Islet of Langerhans (tissue), 1 donor: ENCODE results near the gene DPY19L2.
A peak's percentile ranks its signal among the peaks of the same experiment; 100 is the strongest.
"Not testable (repeated sequence)": the region's sequence is repeated elsewhere in the genome, so short reads cannot be mapped to it uniquely, and the experiment has no call there.

ENCODE experiments used
- FAIRE-seq: peaks from one replicate; lab custom pipeline; 2011; peaks lifted over from hg19 to GRCh38; lab: Jason Lieb, UNC

DPY19L2 gene

DNA sequence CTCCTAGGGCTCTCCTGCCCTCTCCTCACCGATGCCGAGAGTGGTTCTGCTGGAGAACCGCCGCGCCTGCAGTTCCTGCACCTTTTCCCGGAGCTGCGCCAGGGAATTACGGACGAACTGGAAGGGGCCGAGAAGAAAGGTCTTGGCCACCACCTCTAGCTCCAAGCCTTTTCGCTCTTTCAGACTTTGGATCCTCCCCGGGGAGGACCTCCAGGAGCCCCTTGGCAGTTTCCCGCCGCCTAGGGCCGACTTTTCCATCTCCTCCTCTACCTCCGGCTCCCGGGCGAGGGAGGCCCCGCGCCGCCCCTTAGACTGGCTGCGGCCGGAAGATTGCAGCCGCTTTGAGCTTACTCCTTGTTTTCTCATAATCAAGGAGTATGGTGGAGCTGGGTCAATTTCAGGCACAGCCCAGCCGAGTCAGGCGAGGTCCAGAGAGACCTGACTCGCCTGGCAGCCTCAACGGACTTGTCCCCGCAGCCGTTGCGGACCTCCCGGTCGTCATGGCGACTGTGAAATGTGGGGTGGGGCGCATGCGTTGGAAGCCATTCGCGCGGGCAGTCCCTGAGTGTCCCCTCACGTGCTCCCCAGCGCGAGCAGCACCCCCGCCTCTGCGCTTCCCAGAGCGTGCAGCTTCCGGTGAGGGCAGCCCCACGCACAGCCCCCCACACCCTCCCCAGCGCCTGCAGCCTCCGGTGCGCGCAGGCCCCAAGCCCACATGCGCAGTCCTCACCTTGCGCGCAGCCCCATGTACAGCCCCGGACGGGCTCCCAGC, at the start of gene DPY19L2:
TSS of gene DPY19L2 (minus strand) at position 466 of the 772 bp plus-strand sequence. CDS start at position 366, 100 bp downstream.
- no peak for FAIRE-seq

DNA sequence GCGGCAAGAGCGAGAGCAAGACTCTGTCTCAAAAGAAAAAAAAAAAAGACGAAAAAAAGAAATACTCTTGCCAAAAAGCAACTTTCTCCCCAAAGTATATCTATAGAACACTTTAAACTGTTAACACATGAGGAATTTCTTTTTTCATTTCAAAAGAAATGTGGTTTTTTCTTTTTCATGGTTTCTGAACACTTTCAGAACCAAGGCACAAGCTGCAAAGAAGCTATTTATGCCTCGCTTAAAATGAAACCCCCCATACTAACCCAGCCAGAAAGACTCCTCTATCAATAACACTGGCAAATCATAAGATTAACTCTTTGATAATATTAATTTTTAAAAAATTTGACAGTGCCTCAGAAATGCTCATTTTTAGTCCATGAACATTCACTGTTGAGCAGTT, 48.6 kb upstream of the DPY19L2 start:
- FAIRE-seq = not testable (repeated sequence)

DNA sequence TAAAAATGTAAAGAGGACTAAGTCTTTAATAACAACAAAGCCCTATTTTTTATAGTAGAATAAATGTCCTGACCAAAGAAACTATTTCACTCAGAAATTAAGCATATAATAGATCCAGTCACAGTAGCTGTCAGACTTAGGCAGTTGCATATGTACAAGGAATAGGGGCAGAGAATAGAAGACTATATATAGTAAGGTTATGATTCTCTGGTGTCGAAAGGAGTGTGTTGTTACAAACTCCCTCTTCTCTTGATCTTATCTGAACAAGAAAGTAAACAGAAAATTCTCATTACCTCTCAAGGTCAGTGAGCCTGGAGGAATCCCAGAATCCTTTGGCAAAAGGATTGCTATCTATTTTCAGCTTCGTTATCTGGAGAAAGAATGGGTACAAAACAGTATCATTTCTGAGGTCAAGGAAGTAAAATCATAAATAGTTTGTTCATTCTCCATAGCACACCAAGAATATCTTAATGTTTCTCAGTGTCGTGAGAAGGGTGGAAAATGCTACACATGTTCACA, 46.9 kb upstream of the DPY19L2 start:
- not testable (repeated sequence) for FAIRE-seq

DNA sequence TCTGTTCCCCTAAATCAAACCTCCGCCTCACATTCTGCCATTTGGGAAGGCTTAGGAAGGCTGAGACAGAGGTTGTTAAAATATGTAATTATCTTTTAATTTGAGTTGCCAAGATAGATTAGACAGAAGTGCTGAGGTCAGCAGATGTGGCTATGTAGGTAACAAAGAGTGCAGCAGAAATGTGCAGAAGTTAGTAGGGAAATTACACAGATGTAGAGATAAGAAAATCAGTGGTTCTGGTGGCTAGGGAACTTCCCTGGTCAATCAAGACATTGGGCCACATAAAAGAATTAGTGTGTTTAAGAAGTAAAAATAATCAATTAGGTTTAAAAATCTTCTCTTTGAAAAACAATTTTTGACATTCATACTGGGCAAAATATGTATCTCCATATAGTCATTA, 46.1 kb upstream of the DPY19L2 start:
- FAIRE-seq = not testable (repeated sequence)

DNA sequence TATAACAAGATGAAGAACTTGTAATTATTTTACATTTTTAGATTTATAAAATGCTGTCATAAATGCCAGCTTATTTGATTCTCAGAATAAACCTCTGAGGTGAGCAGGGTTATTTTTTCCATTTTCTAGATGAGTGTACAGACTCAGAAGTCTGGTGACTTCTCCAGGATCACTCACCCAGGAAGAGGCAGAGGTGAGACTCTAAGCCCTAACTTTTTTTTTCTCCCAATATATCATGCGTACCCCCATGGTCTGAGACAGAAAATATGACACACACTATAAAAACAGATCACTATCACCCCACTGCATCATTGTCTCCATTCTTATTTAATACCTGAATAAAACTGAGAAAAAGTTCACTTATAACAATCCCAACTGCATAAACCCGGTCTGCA, 45.4 kb upstream of the DPY19L2 start:
- not testable (repeated sequence) for FAIRE-seq

DNA sequence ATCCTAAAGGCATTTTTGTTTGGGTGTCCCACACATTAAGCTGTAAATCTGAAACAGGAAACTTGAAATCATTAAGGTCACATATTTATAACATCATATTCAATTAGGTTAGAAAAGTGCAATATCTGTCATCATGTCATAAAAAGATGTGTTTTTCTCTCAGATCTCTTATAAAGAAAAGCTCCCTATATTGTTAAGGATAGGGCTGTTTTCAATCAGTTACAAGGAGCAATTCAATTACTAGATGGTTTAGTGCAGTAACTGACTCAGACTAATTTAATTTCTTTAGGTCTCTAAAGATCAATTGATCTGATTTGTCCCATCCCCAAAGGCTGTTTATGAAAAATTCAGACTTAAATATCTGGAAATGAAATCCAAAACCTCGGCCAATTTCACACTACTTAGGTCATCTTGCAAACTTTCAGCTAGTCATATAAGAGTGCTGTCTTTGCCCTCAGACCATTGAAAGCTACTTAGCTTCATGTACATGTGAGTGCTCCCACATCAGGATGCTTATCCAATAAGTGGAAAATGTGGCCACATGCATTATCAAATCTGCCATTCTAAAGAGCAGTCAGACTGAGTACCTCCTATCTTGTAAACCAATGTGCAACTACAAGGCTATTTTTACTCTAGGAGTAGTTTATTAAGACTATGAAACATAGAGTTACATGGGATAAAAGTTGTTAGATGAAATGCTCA, 44.8 kb upstream of the DPY19L2 start:
- not testable (repeated sequence) for FAIRE-seq

DNA sequence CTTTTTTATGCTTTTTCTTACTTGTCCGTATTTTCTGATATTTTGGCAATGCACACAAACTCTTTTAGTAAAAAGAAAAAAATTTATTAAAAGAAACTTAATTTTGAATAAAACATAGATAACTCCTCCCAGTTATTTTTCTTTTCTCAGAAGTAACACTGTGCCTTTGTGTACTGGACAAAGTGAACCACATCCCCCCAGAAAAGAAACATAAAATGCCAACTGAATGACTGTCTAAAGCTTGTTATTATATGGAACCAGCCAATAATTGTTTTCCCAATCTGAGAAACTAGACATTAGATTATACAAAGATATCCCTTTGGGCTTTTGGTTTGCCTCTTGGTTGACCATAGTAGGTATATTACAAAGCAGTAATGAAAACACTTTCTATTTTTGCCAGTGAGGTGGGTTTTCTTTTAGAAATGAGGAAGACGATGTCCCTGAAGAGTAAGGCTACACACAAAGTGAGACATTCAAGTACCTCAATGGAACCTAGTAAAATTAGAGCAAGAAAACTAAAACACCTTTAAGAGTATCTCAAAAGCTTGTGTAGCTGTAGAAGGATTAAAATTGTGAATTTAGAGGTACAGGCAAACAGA, 44.2 kb upstream of the DPY19L2 start:
- FAIRE-seq = not testable (repeated sequence)

DNA sequence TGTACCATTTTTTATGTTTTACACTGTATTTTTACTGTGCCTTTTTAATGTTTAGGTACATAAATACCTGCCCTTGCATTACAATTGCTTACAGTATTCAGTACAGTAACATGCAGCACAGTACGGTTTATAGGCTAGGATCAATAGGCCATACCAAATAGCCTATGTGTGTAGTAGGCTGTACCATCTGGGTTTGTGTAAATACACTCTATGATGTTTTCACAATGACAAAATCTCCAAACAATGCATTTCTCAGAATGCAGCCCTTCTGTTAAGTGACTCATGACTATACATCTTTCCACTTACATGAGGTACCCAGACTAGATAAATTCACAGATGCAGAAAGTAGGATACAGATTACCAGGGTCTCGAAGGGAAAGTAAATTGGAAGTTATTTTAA, 43.0 kb upstream of the DPY19L2 start:
- FAIRE-seq = not testable (repeated sequence)

DNA sequence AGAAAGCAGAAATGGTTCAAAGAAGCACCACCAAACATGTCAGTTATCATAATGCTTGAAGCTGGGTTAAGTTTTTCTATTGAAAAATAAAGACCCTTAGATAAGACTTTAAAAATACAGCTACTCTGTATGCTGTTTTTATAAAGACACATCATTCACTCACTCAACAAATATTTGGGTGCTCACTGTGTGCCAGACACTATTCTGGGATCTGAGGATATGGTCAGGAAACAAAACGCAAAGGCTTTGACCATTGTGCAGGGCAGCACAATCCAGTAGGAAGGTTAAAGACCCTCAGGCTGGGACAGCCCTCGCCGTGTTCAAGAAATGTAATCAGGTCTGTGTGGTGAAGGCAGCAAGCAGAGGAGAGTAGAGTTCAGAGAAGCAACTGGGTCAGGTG, 38.0 kb upstream of the DPY19L2 start:
- no peak for FAIRE-seq

DNA sequence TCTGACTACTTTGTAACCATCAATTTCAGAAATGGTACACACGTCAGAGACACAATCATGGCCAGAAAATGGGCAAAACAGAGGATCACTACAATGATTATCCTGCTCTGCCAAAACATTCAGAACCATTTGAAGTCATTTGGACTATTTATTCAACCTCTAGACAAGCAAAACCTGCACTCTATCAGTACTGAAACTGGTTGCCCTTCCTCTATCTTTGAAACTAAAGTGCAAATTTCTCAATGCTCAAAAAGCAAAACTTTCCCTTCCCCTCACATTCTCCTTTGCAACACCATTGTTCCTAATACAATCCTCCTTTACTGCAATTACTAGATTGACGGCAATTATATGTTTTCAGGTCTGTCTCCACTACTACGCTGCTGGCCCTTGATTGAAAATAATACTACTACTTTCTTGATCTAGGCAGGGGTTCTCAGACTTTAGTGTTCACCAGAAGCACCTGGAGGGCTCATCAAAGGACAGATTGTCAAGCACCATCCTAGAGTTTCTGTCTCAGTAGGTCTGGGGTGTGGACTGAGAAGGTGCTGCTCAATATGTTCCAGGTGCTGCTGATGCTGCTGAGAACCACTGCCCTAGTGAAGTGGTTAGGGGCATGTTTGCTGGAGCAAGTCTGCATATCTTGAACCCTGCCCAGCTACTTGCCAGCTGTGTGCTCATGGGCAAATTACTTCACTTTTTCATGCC, 31.5 kb upstream of the DPY19L2 start:
- not testable (repeated sequence) for FAIRE-seq

DNA sequence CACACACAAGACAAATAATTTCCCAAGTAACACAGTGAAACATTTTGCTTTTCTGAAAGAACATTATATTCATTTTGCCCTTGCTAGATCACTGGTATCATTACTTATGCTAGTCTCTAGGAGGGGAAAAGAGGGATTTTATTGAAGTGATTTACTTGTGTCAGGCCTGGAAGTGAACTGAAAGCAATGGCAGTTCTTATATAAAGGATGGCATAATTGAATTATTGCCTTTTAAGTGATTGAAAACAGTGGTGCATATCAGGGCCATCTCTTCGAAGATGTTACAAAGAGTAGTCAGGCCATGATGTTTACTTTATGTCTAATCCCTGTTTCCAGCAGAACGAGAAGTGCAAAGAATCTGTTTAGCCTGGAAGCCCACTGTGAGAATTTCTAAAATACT, 30.7 kb upstream of the DPY19L2 start:
- FAIRE-seq = not testable (repeated sequence)

DNA sequence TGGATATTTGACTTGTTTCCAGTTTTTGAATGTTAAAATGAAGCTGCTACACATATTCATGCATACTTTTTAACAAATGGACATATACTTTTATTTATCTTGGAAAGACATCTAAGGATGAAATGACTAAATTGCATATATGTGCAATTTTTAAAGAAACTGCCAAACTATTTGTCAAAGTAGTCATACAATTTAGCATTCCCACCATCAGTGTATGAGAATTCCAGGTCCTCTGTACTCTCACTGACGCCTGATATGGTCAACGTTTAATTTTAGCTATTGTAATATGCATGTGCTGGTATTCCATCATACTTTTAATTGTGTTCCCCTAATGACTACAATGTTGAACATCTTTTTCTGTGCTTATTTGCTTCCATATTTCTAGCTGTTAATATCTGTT, 22.5 kb upstream of the DPY19L2 start:
- FAIRE-seq = peak; percentile 38

DNA sequence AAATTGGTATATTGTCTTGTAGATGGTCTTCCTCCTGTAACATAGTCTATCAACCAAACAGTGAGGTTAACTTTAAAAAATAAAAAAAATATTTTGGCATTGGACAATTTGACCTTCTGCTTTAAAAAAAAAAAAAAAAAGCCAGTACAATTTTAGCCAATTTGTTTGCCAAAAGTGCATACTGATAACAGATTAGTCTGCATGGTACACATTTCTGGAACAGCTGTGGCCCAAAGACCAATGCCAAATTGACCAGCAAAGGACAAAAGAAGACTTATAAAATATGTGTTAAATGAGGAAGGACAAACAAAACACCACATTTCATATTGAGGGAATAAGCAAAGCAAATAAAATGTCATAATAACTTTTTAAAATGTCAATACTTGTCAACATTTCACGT, 20.8 kb upstream of the DPY19L2 start:
- not testable (repeated sequence) for FAIRE-seq

DNA sequence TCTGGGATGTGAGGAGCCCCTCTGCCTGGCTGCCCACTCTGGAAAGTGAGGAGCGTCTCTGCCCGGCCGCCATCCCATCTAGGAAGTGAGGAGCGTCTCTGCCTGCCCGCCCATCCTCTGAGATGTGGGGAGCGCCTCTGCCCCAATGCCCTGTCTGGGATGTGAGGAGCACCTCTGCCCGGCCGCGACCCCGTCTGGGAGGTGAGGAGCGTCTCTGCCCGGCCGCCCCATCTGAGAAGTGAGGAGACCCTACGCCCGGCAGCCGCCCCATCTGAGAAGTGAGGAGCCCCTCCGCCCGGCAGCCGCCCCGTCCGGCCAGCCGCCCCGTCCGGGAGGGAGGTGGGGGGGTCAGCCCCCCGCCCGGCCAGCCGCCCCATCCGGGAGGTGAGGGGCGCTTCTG, 18.3 kb upstream of the DPY19L2 start:
- FAIRE-seq = not testable (repeated sequence)

DNA sequence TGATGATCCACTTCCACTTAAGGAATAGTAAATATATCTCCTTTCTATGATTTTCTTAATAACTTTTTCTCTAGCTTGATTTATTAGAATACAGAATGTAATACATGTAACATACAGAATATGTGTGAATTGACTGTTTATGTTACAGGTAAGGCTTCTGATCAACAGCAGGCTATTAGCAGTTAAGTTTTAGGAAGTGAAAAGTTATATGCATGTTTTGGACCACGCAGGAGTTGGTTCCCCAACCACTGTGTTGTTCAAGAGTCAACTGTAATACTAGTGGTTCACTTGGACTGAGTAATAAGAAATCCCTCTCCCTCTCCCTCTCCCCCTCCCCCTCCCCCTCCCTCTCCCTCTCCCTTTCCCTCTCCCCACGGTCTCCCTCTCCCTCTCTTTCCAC, 17.5 kb upstream of the DPY19L2 start:
- FAIRE-seq = not testable (repeated sequence)

DNA sequence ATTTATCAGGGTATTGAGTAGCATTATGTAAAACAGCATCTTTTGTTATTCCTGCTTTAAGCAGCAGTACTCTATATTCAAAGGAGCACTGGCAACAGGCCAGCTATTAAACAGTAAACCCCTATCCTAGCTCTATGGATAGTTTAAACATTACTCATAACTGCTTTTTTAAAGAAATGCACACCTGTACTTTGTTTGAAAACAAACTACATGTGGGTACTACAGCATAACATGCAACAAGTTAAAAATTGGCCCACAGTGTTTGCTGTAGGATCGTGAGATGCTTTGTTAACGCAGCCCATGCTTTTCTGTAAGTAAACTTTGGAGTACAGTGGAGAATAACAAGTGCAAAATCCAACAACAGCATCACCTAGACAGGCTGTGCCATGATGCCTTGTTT, 14.3 kb upstream of the DPY19L2 start:
- not testable (repeated sequence) for FAIRE-seq

DNA sequence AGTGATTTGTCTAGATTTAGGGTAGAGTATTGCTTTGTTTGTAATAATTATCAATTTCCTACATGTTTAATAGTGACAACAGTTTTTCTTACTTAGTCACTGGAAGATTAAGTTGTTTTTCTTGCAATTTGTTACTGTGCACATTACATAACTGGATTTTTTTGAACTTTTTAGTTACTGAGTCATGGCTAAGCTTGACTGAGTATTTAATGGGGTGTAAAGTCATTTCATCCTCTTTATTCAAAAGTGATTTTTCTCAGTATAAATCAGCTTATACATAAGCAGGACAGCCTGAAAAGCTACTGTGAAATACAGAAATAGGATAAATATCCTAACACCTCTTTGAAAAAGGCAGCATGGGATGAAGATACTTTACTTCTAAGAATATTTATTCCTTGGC, 12.5 kb upstream of the DPY19L2 start:
- FAIRE-seq = peak; percentile 55

DNA sequence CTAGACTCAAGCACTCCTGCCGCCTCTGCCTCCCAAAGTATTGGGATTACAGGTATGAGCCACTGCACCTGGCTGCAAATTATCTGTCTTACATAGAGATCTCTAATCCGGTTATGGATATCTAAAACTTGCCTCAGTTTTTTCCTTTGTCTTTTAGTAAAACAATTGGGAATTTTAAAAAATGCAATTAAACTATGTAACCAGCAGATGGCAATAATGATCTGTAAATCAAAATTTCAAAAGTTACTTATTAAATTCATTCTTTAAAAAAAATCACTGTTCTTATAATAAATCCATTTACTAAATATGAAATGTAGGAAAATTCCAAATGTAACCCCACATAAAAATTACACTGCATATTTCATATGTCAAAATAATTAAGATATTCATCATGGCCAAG, 4.3 kb upstream of the DPY19L2 start:
- not testable (repeated sequence) for FAIRE-seq

DNA sequence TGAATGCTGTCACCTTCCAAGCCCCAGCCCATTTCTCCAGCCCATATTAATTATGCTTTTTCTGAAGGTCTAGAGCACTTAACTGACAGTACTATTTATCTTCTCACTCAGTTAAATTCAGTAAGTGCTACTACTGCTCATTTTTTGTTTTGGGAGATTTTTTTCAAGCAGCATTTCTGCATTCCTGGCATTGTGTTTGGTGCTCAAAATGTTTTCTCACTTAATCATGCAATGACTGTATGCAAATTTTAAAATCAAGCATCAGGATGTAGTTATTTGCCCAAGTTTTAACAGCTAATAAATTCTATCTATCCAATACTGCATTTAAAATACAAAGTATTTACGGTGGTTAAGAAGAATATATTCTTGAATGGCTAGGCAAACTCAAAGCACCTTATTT, 1.6 kb upstream of the DPY19L2 start:
- FAIRE-seq = not testable (repeated sequence)

DNA sequence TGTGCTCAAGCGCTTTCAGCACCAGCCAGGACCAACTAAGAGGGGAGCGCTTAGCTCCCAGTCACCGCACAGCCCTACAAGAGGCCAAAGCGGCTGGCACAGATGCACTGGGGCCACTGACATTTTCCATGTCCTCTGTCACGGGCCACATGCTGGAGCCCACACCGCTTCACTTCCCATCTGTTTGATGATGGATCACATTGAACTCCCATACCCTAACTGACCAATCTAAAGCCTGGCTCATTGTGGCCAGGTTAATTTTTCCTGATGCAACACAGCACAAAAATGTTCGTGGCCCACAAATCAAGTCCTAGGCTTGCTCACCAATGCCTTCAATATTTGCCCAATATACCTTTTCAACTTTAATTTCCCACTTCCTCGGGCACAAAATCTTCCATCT, 1.1 kb upstream of the DPY19L2 start:
- not testable (repeated sequence) for FAIRE-seq

DNA sequence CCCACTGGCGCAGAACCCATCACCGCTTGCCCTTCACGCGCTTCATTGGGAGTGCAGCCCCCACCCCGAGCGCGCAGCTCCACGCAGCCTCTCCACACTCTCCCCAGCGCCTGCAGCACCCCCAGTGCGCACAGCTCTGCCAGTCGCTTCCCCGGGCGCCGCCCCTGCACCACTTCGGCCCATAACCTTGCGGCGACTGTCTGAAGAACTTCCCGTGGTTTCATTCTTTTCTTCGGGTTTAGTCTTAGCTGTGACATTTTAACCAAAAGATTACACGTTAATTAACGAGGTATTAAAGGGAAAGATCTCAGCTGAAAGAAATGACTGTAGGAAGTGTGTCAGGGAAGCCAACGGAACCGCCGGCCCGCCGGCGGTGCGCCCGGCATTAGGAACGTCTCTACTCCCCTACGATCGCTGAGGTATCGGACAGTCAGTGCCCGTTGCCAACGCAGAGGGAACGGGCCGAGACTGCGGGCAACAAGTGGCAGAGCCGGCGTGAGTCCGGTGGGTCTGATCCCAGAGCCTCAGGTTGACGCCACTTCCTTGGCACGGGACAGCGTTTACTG, 590 bp upstream of the DPY19L2 start:
- FAIRE-seq = not testable (repeated sequence)

DNA sequence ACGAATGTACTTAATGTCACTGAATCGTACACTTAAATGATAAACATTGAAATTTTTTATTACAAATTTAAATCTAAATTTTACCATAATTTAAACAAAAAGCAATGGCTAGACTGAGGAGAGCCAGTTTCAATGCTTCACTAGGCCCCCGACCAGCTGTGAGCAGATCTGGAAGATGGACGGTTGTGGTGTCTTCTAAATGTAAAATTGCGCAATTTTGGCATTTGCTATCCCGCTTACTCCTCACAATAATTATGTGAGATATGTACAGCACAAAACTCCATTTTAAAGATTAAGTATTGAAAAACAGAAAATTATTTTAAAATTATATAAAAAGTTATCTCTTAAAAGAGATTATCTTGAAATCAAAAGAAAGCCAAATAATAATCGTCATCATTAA, 5.3 kb downstream of the DPY19L2 start:
- FAIRE-seq = not testable (repeated sequence)
